B cell (primary cell): ENCODE data around the gene WNT9A. TPM values are rescaled to one million over a fixed set of nuclear protein-coding genes. Genes with fewer than 3 reads are reported as not detected.

Source experiments
- ATAC-seq: fragments of 200-7000 bp; cut with Tn5 transposase; one replicate; pipeline ENCODE4 v1.10.0; 2021; ENCODE audit warnings: low read depth, mild to moderate bottlenecking, moderate number of reproducible peaks, moderate library complexity
- CTCF ChIA-PET: fragments of 350-600 bp; sonication (Branson Sonifier 250); formaldehyde crosslinking; loops from one replicate; lab custom pipeline; 2021; ENCODE audit warnings: antibody characterized with exemption, inconsistent platforms; lab: Charles Lee
- POLR2A ChIA-PET: fragments of 350-600 bp; sonication (Branson Sonifier 250); formaldehyde crosslinking; loops from one replicate; lab custom pipeline; 2021; ENCODE audit warnings: antibody characterized with exemption; lab: Charles Lee
- DNase-seq: peaks from one replicate; pipeline ENCODE4 v3.0.0; 2013
- H2AFZ ChIP-seq: 2 replicates; pipeline ENCODE4 v1.6.1; 2012; ENCODE audit warnings: mild to moderate bottlenecking, low read depth, low read length; ENCODE audit not compliant: insufficient read depth, poor library complexity, severe bottlenecking
- H3K27ac ChIP-seq, 2 donors: 1 replicate in 1 of 2; 2 replicates in 1 of 2; pipeline ENCODE4 v1.5.1; 2012 to 2013; ENCODE audit warnings: low read length in 2 of 2, mild to moderate bottlenecking in 2 of 2, moderate library complexity in 1 of 2
- H3K27me3 ChIP-seq, 4 experiments: fragments of 200-600 bp in 1 of 4; sonication (generic) in 1 of 4; replicated peaks in 1 of 4; 1 replicate in 2 of 4; 2 replicates in 2 of 4; pipeline versions ENCODE4 v1.6.1 to v1.7.0; 2013 to 2016; ENCODE audit warnings: low read length in 3 of 4, mild to moderate bottlenecking in 2 of 4, mixed read lengths in 1 of 4, moderate library complexity in 1 of 4; ENCODE audit not compliant: insufficient read depth in 4 of 4, control insufficient read depth in 3 of 4; ENCODE audit errors: control extremely low read depth in 1 of 4
- H3K36me3 ChIP-seq, 2 experiments: replicated peaks in 1 of 2; 1 replicate in 1 of 2; 2 replicates in 1 of 2; pipeline versions ENCODE4 v1.6.1 to v1.7.1; 2013; ENCODE audit warnings: low read length in 1 of 2; ENCODE audit not compliant: insufficient read depth in 2 of 2, control insufficient read depth in 1 of 2; ENCODE audit errors: control extremely low read depth in 1 of 2, extremely low read depth in 1 of 2
- H3K4me1 ChIP-seq, 2 donors: fragments of 200-600 bp in 1 of 2; sonication (generic) in 1 of 2; 1 replicate in 1 of 2; 2 replicates in 1 of 2; pipeline versions ENCODE4 v1.5.1 to v1.6.1; 2013 to 2017; ENCODE audit warnings: low read length in 2 of 2; ENCODE audit not compliant: control insufficient read depth in 2 of 2, insufficient read depth in 2 of 2
- H3K4me2 ChIP-seq: replicated peaks from 2 replicates; pipeline ENCODE3; 2012; ENCODE audit warnings: mild to moderate bottlenecking, low read depth, low read length; ENCODE audit not compliant: poor library complexity, severe bottlenecking
- H3K4me3 ChIP-seq, 5 experiments: fragments of 200-600 bp in 1 of 5; sonication (generic) in 1 of 5; 1 replicate in 3 of 5; 2 replicates in 2 of 5; pipeline versions ENCODE4 v1.5.1 to v1.7.0; 2011 to 2016; ENCODE audit warnings: low read length in 4 of 5, mild to moderate bottlenecking in 4 of 5, low read depth in 2 of 5, control low read depth in 1 of 5, moderate library complexity in 1 of 5; ENCODE audit not compliant: insufficient read depth in 1 of 5; ENCODE audit errors: control extremely low read depth in 1 of 5, extremely low read depth in 1 of 5
- H3K79me2 ChIP-seq: fragments of 200-600 bp; sonication (generic); one replicate; pipeline ENCODE4 v1.6.0; 2016; ENCODE audit warnings: low read length; ENCODE audit not compliant: control insufficient read depth, insufficient read depth
- H3K9ac ChIP-seq: fragments of 200-600 bp; sonication (generic); 2 replicates; pipeline ENCODE4 v1.6.1; 2017; ENCODE audit warnings: mild to moderate bottlenecking, low read length, moderate library complexity
- H3K9me3 ChIP-seq, 3 donors: one replicate each; pipeline versions ENCODE4 v1.6.1 to v1.7.1; 2013; ENCODE audit warnings: low read length in 2 of 3; ENCODE audit not compliant: control insufficient read depth in 2 of 3, insufficient read depth in 1 of 3; ENCODE audit errors: control extremely low read depth in 1 of 3
- H4K20me1 ChIP-seq: 2 replicates; pipeline ENCODE4 v1.6.0; 2012; ENCODE audit warnings: mild to moderate bottlenecking, low read length; ENCODE audit not compliant: insufficient read depth, control insufficient read depth, poor library complexity, severe bottlenecking
- H3K27ac Mint-ChIP-seq: one replicate; pipeline ENCODE4 v1.8.0; 2021; ENCODE audit warnings: mixed read lengths
- H3K27me3 Mint-ChIP-seq: one replicate; pipeline ENCODE4 v1.8.0; 2021; ENCODE audit warnings: mixed read lengths
- H3K4me1 Mint-ChIP-seq: one replicate; pipeline ENCODE4 v1.8.0; 2021; ENCODE audit warnings: mixed read lengths
- H3K4me3 Mint-ChIP-seq: one replicate; pipeline ENCODE4 v1.8.0; 2021; ENCODE audit warnings: mixed read lengths
- H3K9me3 Mint-ChIP-seq: one replicate; pipeline ENCODE4 v1.8.0; 2022; ENCODE audit warnings: mixed read lengths; ENCODE audit not compliant: insufficient read depth
- EZH2 ChIP-seq: IDR thresholded peaks from 2 replicates; pipeline ENCODE4 v1.6.1; 2012; ENCODE audit warnings: borderline replicate concordance, low read depth, mild to moderate bottlenecking, moderate library complexity, low read length; ENCODE audit not compliant: insufficient read depth, poor library complexity, severe bottlenecking
- WGBS: methylation state at CpG from one replicate; pipeline ENCODE4 v1.1.5; 2013; ENCODE audit warnings: missing lambda C conversion rate; ENCODE audit not compliant: insufficient coverage; 5-methylcytosine and 5-hydroxymethylcytosine counted together
- intact Hi-C: fragments of 100-400 bp; cut with micrococcal nuclease; formaldehyde crosslinking; loops from one replicate; pipeline ENCODE4 v1.10.0; 2022
- polyA plus RNA-seq: library from polyadenylated mRNA; depleted of rRNA; stranded (reverse); fragments of >200 nt; gene quantifications from 2 replicates; pipeline ENCODE4 v1.2.3, GENCODE V29; 2012
- total RNA-seq, 2 donors: library from RNA; stranded (reverse); fragments of 120-200 nt in 1 of 2; gene quantifications; 1 replicate in 1 of 2; 2 replicates in 1 of 2; pipeline versions ENCODE4 v1.2.3 to v1.2.4, GENCODE V29; 2013 to 2022
- TF ChIP-seq, protein P1 (sequence below): fragments of 200-600 bp; IDR thresholded peaks from one replicate; pipeline ENCODE4 v1.8.0; 2022; ENCODE audit warnings: antibody characterized with exemption, mild to moderate bottlenecking

Gene WNT9A
- total and polyA plus RNA-seq, 2 donors (not counting 1 experiment from before 2014, with no cell fraction given), result 0.04 TPM; not detected in 1

DNA sequence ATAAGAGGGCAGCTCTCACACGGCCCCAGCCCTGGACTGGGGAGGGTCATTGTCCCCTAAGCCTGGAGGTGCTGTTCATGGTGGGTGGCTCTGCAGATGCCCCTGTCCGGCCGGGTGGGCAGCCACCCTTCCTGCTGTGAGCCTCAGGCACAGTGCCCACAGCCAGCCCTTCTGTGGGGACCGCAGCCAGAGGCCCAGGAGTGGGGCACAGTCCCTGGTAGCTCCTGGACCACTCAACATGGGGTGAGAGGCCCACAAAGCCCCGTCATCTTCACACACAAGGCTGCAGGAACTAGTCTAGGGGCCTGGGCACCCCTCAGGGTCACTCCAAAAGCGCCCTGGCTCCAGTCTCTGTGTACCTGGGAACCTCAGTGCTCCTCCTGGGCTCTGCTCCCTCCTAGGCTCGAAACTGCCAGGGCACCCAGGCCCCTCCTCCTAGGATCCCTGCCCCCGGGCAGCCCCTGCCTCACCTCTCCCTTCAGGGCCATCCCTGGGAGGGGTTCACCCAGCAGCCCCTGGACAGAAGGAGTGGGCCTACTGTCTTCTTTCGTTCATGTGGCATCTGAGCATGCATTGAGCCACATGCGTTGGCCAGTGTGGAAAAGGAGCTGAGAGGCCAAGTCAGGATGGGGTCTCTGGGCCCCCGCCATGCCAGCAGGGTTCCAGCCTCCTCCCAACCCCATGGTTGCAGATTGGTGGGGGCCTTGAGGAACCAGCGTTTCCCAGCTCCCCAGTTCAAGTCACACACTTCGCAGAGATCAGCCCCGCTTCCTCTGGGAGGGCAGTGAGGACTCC, 43.0 kb downstream of the WNT9A start:
- Mint-ChIP-seq H3K27me3 (peaks cover 6% of the 10 kb centered on the region), H3K4me3 (no peak overlapping the region), H3K9me3 (no peaks in the 10 kb centered on the region), H3K27ac (no peak overlapping the region), H3K4me1 (no peaks in the 10 kb centered on the region)
- H3K4me2 ChIP-seq, result no peak overlapping the region
- H3K4me3 ChIP-seq, result no peak overlapping the region
- H3K27me3 ChIP-seq, result peaks cover 0 to 2% (median 0%) of the 10 kb centered on the region in 4 experiments
- DNase-seq (no peak), ATAC-seq (no peak)
- 84% methylated on average over 14 of the region's 14 CpGs for WGBS
- H3K9me3 ChIP-seq, result no peaks in the 10 kb centered on the region
- no peak overlapping the region for H3K27ac ChIP-seq
- H4K20me1 ChIP-seq, result no peaks in the 10 kb centered on the region
- no peaks in the 10 kb centered on the region for H3K4me1 ChIP-seq
- no peaks in the 10 kb centered on the region for H3K79me2 ChIP-seq
- no peak overlapping the region for H3K9ac ChIP-seq
- ChIA-PET POLR2A (no interaction called here), CTCF (no interaction called here)
- TF ChIP-seq, protein P1, sequence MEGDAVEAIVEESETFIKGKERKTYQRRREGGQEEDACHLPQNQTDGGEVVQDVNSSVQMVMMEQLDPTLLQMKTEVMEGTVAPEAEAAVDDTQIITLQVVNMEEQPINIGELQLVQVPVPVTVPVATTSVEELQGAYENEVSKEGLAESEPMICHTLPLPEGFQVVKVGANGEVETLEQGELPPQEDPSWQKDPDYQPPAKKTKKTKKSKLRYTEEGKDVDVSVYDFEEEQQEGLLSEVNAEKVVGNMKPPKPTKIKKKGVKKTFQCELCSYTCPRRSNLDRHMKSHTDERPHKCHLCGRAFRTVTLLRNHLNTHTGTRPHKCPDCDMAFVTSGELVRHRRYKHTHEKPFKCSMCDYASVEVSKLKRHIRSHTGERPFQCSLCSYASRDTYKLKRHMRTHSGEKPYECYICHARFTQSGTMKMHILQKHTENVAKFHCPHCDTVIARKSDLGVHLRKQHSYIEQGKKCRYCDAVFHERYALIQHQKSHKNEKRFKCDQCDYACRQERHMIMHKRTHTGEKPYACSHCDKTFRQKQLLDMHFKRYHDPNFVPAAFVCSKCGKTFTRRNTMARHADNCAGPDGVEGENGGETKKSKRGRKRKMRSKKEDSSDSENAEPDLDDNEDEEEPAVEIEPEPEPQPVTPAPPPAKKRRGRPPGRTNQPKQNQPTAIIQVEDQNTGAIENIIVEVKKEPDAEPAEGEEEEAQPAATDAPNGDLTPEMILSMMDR, result no peak
- TF ChIP-seq EZH2, result no peak
- H3K36me3 ChIP-seq, result no peaks in the 10 kb centered on the region
- H2AFZ ChIP-seq, result no peak overlapping the region
- intact Hi-C loops, result no loop called here
